HG02970 (cell line): ENCODE results near the gene THSD4.

ENCODE experiments used
- ATAC-seq: cut with Tn5 transposase; IDR thresholded peaks from one replicate; pipeline ENCODE4 v1.9.1; 2021; ENCODE audit warnings: mild to moderate bottlenecking, moderate library complexity, moderate number of reproducible peaks; ENCODE audit not compliant: unreplicated experiment, low FRiP score

The THSD4 gene

GRCh38 chr15:71804226-71804625 is 689.0 kb downstream of the THSD4 start:
- no peak for ATAC-seq

DNA sequence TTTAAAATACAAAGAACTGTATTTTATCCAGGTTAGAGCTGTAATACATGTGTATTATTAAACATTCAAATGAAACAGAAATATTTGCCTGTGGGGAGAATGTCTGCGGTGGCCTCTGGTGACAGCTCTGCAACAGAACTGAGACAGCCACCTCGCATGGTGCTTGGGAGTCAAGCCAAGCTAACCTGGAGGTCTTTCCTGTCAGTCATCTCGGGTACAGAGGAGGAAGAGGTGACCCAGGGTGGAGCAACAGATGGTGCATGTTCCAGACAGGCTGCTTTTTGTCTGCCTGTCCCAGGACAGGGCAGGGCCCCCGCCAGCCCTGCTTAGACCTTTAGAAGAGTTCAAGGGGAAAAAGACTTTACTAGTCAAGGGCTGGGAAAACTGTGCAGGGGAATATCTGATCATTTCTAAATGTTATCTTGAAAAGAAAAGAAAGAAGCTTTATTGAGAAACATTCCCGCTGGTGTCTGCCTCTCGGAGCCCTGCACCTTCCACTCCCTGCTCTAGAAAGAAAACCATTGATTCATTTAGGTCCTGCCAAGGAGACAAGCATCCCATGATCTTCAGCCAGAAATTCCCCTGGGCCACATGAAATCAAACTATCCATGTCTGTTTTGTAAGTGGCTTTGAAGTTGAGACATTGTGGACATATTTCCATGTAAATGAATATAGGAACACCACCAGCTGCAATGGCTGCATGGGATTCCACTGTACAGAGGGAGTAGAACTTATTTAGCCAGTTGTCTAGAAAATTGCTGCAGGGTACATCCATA is 689.6 kb downstream of the THSD4 start:
- no peak for ATAC-seq

DNA sequence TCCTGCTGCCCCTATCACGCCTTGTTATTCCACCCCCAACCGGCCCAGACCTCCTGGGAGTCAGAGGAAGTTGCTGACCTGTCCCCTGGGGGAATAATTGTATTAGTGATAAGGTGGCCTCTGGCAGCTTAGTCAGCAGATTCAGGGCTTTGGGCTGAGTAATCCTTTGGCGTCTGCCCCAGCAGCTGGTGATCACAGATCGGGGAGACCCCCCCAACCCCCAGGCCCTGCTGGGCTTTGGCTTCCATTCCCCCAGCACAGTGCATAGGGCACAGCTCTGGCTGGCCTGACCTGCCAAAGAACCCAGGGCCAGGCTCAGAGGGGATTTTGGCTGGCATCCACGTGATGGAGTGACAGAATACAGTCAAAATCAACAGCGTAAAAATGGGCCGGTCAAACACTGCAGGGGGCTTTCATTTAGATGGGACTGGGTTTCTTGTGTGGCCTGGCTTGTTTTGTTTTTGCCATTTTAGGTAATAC is 691.2 kb downstream of the THSD4 start:
- no peak for ATAC-seq

DNA sequence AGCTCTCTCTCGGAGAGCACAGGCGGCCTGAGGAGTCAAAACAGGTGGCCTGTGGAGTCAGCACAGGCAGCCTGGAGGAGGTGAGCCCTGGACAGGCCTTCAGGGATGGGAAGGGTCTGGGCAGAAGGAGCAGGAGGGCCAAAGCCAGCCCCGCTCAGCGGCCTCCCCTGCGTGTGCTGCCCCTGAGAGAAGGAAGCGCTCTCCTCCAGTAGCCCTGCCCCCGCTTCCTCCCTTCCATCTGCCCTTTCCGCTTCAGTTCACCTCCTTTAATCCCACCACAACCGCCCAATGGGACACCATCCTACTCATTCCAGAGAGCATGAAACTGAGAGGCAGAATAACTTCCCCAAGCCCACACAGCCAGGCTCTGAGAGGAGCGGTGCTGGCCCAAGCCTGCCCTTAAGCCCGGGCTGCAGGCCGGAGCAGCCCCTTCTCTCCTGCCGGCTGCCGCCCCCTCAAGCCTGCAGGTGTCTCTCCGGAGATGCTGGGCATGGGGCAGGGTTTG is 691.9 kb downstream of the THSD4 start:
- no peak for ATAC-seq

- ATAC-seq = no peak
Observed at GRCh38 chr15:71807691-71808091, 692.4 kb downstream of the THSD4 start.

GRCh38 chr15:71808311-71809020 is 693.2 kb downstream of the THSD4 start:
- no peak for ATAC-seq

- ATAC-seq = no peak
Observed at GRCh38 chr15:71809346-71809745, 694.1 kb downstream of the THSD4 start.

GRCh38 chr15:71810256-71811035 is 695.2 kb downstream of the THSD4 start, which contains the start of gene NR2E3:
TSS of gene NR2E3 (plus strand) at chr15:71810554. CDS start at chr15:71810744, 190 bp downstream.
- ATAC-seq = no peak

- ATAC-seq = no peak
Observed at GRCh38 chr15:71811036-71811736, 695.9 kb downstream of the THSD4 start.

DNA sequence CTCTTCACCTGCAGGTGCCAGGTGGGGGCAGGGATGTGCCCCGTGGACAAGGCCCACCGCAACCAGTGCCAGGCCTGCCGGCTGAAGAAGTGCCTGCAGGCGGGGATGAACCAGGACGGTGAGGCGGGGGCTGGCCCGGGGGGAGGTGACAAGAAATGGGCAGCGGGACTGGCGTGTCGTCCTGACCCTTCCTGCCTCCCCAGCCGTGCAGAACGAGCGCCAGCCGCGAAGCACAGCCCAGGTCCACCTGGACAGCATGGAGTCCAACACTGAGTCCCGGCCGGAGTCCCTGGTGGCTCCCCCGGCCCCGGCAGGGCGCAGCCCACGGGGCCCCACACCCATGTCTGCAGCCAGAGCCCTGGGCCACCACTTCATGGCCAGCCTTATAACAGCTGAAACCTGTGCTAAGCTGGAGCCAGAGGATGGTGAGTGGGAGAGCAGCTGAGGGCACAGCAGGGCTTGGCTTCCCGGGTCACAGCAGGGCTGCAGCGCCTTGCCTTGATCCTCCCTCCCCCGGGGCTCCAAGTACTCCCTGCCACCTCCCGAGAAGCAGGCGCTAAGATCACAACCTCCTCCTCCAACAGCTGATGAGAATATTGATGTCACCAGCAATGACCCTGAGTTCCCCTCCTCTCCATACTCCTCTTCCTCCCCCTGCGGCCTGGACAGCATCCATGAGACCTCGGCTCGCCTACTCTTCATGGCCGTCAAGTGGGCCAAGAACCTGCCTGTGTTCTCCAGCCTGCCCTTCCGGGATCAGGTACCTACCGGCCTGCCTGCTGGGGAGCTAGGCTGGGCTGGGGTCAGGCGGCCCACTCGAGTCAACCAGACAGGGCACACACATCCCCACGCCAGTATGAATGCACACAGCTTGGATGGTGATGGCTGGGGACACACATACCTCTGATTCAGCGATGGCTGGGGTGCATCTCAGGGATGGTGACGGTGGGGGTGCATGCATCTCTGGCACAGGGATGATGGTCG is 696.8 kb downstream of the THSD4 start:
- ATAC-seq = no peak

- ATAC-seq = no peak
Observed at GRCh38 chr15:71812966-71813722, 697.9 kb downstream of the THSD4 start.

- ATAC-seq = no peak
Observed at GRCh38 chr15:71813723-71814470, 698.6 kb downstream of the THSD4 start.

DNA sequence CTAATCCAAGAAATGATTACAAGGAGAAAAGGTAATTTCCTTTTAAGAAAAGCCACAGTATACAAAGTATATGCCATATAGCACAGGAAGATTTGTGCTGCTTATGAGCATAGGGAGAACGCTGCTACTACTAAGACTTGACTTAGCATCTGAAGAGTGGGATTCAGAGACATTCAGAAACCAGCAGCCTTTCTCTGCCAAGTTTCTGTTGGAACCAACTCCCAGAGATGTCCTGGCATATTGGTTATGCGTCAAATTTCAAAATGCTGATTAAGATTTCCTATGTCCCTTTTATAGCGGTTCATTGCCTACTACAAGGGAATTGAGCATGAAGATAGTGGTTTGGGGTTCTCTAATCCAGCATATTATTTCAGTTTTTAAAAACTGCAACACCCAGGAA is 700.0 kb downstream of the THSD4 start:
- ATAC-seq = no peak

DNA sequence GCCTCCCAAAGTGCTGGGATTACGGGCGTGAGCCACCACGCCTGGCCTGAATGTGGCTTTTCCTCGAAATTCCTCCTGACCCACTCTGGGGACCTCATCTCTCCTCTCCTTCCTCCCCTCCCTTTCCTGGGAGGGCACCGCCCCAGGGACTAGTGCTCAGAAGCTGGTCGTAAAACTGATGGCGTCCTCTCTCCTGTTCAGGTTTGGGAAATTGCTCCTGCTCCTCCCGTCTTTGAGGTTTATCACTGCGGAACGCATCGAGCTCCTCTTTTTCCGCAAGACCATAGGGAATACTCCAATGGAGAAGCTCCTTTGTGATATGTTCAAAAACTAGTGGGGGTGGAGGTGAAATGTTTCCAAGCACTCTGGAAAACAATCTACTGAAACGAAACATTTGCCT is 702.1 kb downstream of the THSD4 start:
- no peak for ATAC-seq

DNA sequence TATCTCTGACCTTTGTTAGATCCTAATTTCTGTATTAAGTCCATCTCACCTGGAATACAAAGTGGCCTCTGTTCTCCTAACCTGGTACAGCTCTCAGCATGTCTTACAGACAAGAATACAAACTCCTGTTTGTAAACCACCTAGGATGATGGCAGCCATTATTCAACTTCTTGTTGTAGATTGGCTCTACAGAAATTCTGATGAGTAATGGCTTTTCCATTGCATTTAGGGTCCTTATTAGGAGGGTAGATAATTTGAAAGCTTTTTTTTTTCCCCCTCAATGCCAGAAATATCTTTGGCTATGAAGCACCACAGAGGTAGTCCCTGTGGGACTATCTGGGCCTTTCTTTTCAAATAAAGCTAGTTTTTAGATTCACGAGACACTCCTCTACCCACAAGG is 704.9 kb downstream of the THSD4 start:
- no peak for ATAC-seq

GRCh38 chr15:71821547-71822129 is 706.4 kb downstream of the THSD4 start:
- ATAC-seq = no peak
